Right renal pelvis (tissue), 4 donors: ENCODE measurements around the gene DPEP2. TPM values are rescaled to one million over a fixed set of nuclear protein-coding genes. Genes with fewer than 3 reads are reported as not detected.
"Not testable (repeated sequence)": the region's sequence is repeated elsewhere in the genome, so short reads cannot be mapped to it uniquely, and the experiment has no call there.

ENCODE experiments used
- DNase-seq, 4 donors: peaks; one replicate each; pipeline ENCODE4 v3.0.0-alpha.2; 2013; ENCODE audit warnings: low read depth in 4 of 4, low spot score in 3 of 4, missing footprints in 1 of 4
- polyA plus RNA-seq, 4 donors: library from polyadenylated mRNA; unstranded; fragments of 120-200 nt; gene quantifications; one replicate each; pipeline ENCODE4 v1.2.1, GENCODE V29; 2013; ENCODE audit not compliant: insufficient read length in 4 of 4

DPEP2 gene
- polyA plus RNA-seq, 4 donors = 0.44 to 0.78 (median 0.70) TPM

GRCh38 chr16:67977005-67977404 is 22.3 kb downstream of the DPEP2 start:
- no peak for DNase-seq

GRCh38 chr16:67976205-67976604 is 23.1 kb downstream of the DPEP2 start:
- DNase-seq = no peak

- DNase-seq = no peak
Measured at GRCh38 chr16:67975321-67976105, 23.8 kb downstream of the DPEP2 start.

- not testable (repeated sequence) for DNase-seq
Measured at GRCh38 chr16:67972285-67972684, 27.0 kb downstream of the DPEP2 start.

DNA sequence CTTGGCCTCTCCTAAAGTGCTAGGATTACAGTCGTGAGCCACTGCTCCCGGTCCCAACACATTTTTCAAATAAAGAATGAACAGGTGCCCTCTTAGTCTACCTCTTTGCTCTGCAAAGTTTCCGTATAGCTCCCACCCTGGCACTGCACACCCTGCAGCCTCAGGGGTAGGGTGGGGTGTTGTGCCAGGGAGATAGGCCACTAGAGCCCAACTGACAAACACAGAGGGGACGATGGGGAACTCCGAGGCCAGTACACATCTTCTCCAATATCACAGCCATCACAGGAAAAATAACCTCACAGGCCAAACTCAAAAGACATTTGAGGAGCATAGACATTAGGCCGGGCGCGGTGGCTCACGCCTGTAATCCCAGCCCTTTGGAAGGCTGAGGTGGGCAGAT is 28.2 kb downstream of the DPEP2 start:
- no peak for DNase-seq

- no peak for DNase-seq
Measured at GRCh38 chr16:67969254-67970039, 29.8 kb downstream of the DPEP2 start.

- DNase-seq = peak; percentile 74 to 83 (median 80)
Measured at GRCh38 chr16:67968400-67969253, 30.7 kb downstream of the DPEP2 start, which contains the start of gene SLC12A4. Gene SLC12A4 (minus strand): TSS chr16:67968637. CDS start chr16:67968553, 84 bp downstream.

GRCh38 chr16:67967958-67968399 is 31.3 kb downstream of the DPEP2 start:
- no peak for DNase-seq

GRCh38 chr16:67967183-67967957 is 31.9 kb downstream of the DPEP2 start:
- DNase-seq = no peak

- no peak for DNase-seq
Measured at GRCh38 chr16:67966549-67967182, 32.6 kb downstream of the DPEP2 start.

- DNase-seq = no peak
Measured at GRCh38 chr16:67965668-67966548, 33.4 kb downstream of the DPEP2 start.

- no peak for DNase-seq
Measured at GRCh38 chr16:67964477-67965131, 34.7 kb downstream of the DPEP2 start.

GRCh38 chr16:67963662-67964321 is 35.5 kb downstream of the DPEP2 start:
- DNase-seq = no peak

DNA sequence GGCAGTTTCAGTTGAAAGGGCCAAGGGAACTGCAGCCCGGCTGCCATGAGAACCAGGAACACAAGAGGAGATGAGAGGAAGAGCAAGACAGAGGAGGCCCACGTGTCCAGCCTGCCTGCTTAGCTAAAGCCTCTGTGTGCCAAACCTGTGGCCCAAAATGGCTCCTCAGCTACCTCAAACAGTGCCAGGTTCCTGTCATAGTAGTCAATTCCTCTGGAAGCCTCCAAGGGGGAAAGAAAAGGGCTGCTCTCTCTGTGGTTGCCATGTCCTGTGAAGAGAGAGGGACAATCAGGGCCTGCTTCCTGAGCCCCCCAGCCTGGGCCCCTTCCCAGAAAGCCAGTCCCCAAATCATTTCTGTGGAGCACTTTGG is 36.0 kb downstream of the DPEP2 start:
- DNase-seq = no peak

DNA sequence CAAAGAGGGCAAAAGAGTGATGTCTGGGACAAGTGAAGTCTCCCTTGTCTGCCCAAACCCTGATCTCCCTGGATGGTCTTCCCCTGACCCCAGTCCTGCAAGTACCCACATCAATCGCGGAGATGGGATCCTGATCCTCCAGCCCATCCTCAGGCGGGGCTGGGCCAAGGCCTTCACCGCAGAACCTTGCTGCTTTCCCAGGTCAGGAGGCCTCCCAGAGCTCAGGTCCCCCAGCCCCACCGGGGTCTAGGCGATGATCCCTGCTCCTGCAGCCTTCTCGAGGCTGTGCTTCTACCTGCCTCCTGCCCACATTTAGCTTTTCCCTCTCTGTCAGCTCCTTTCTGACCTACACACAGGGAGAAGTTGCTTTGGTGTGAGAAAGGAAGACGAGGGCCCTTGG is 37.1 kb downstream of the DPEP2 start:
- DNase-seq = no peak

DNA sequence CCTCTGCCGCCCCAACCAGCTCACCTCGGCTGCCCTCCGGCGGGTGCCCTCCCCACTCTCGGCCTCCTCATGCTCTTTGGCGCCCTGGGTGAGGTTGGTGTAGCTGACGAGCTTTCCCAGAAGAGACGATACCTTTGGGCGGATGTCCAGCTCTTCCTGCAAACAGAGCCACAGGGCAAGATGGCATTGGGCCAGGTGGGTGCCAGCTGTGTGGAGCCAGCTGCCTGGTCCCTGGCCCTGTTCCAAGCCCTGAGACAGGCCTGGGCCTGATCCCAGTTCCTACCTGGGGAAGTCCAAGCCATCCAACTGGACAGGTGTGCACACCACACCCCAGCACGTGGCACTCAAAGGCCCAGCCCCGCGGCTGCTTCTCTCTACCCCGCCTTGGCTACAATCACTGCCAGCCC is 37.7 kb downstream of the DPEP2 start:
- DNase-seq = no peak

GRCh38 chr16:67959536-67960329 is 39.6 kb downstream of the DPEP2 start:
- DNase-seq = no peak
